Spleen (tissue), 11 donors: ENCODE results near the gene ACACA. TPM values are rescaled to one million over a fixed set of nuclear protein-coding genes. Genes with fewer than 3 reads are reported as not detected.

Experiments
- DNase-seq: peaks from one replicate; pipeline ENCODE4 v3.0.0-alpha.2; 2020
- H3K27ac ChIP-seq, 8 donors: fragments of 200-600 bp; sonication (generic) in 7 of 8; 1 replicate in 4 of 8; 2 replicates in 4 of 8; pipeline versions ENCODE4 v1.5.0 to v1.8.0; 2016 to 2021; ENCODE audit warnings: inconsistent platforms in 4 of 8, mild to moderate bottlenecking in 4 of 8, moderate library complexity in 1 of 8
- H3K27me3 ChIP-seq, 7 donors: fragments of 200-600 bp; sonication (generic) in 6 of 7; replicated peaks in 1 of 7; 1 replicate in 4 of 7; 2 replicates in 3 of 7; pipeline versions ENCODE4 v1.5.0 to v1.8.0; 2016 to 2021; ENCODE audit warnings: inconsistent platforms in 3 of 7, mild to moderate bottlenecking in 1 of 7
- H3K36me3 ChIP-seq, 6 donors: fragments of 200-600 bp; sonication (generic) in 5 of 6; 1 replicate in 4 of 6; 2 replicates in 2 of 6; pipeline versions ENCODE4 v1.5.0 to v1.8.0; 2016 to 2021; ENCODE audit warnings: inconsistent platforms in 2 of 6
- H3K4me1 ChIP-seq, 6 donors: fragments of 200-600 bp; sonication (generic) in 5 of 6; 1 replicate in 3 of 6; 2 replicates in 3 of 6; pipeline versions ENCODE4 v1.5.0 to v1.8.0; 2016 to 2021; ENCODE audit warnings: inconsistent platforms in 3 of 6
- H3K4me3 ChIP-seq, 8 donors: fragments of 200-600 bp; sonication (generic) in 7 of 8; 1 replicate in 4 of 8; 2 replicates in 4 of 8; pipeline versions ENCODE4 v1.5.0 to v1.8.0; 2016 to 2021; ENCODE audit warnings: inconsistent platforms in 4 of 8, mild to moderate bottlenecking in 4 of 8, moderate library complexity in 2 of 8
- H3K9me3 ChIP-seq, 8 donors: fragments of 200-600 bp; sonication (generic) in 7 of 8; 1 replicate in 4 of 8; 2 replicates in 4 of 8; pipeline versions ENCODE4 v1.5.0 to v1.8.0; 2016 to 2021; ENCODE audit warnings: inconsistent platforms in 4 of 8
- CTCF ChIP-seq, 11 experiments: fragments of 200-600 bp in 7 of 11; fragments of 450-650 bp in 4 of 11; sonication (generic) in 4 of 11; IDR thresholded peaks in 8 of 11; conservative IDR thresholded peaks in 3 of 11; 1 replicate in 7 of 11; 2 replicates in 4 of 11; pipeline versions ENCODE4 v1.4.0 to v1.8.0; 2016 to 2021; ENCODE audit warnings: antibody characterized with exemption in 11 of 11, inconsistent platforms in 4 of 11, mild to moderate bottlenecking in 1 of 11
- POLR2A ChIP-seq, 3 donors: fragments of 450-650 bp; IDR thresholded peaks; one replicate each; pipeline ENCODE4 v1.5.1; 2017; ENCODE audit warnings: antibody characterized with exemption in 3 of 3, mild to moderate bottlenecking in 1 of 3
- POLR2AphosphoS5 ChIP-seq, 3 donors: sonication (generic); formaldehyde crosslinking; IDR thresholded peaks; one replicate each; pipeline ENCODE4 v1.5.1; 2017; ENCODE audit warnings: antibody characterized with exemption in 3 of 3
- WGBS, 5 donors: extraction: QIAGEN DNeasy Blood & Tissue Kit in 3 of 5; methylation state at CpG; one replicate each; pipeline versions ENCODE4 v1.1.5 to v1.1.7; 2013 to 2018; 5-methylcytosine and 5-hydroxymethylcytosine counted together
- intact Hi-C: fragments of 100-400 bp; cut with DNase I; formaldehyde crosslinking; loops from one replicate; pipeline ENCODE4 v1.15.0; 2023; ENCODE audit warnings: low total_unique reads
- polyA plus RNA-seq, 3 donors: library from polyadenylated mRNA; stranded (reverse); fragments of 200-250 nt; gene quantifications; one replicate each; pipeline ENCODE4 v1.2.1, GENCODE V29; 2013
- total RNA-seq, 7 donors: library from RNA; depleted of rRNA in 3 of 7; stranded (reverse); fragments of >200 nt in 3 of 7; fragmentation: NEBNext Ultra II Directional in 4 of 7; extraction: Animal tissue kit (Norgen Biotek cat#: 25700) in 4 of 7; gene quantifications; one replicate each; pipeline versions ENCODE4 v1.1.0 to v1.2.1, GENCODE V29; 2016 to 2021
- donor health status: healthy with polysubstance abuse.
- donor health status: DM: no; HTN: no; CAD: no; lungs with moderate emphysema.
- donor health status: DM: no; HTN: no; CAD: no.
- donor health status: Bipolar disorder and iron deficiency.
- donor health status: healthy.
- donor health status: DM: no; HTN: no; CAD: no.
- donor health status: DM: yes; HTN: yes; CAD: no.

Gene ACACA
- total and polyA plus RNA-seq, 10 donors: 3.2 to 50.8 (median 29.2) TPM

- Histone ChIP-seq H3K4me1 (peaks cover 0 to 35% (median 11%) of the 10 kb centered on the region in 6 donors), H3K4me3 (no peak overlapping the region), H3K9me3 (no peaks in the 10 kb centered on the region), H3K36me3 (no peaks in the 10 kb centered on the region), H3K27ac (no peak overlapping the region), H3K27me3 (no peaks in the 10 kb centered on the region)
- intact Hi-C loops: no loop called here
- WGBS, 5 donors: 81 to 100% (median 97%) methylated on average over 4 of the region's 4 CpGs
- no peak for TF ChIP-seq POLR2AphosphoS5 (IDR thresholded peaks at IDR 0.05)
- no peak for TF ChIP-seq POLR2A (IDR thresholded peaks at IDR 0.05)
- DNase-seq: no peak
Measured at GRCh38 chr17:37291351-37291750, 115.3 kb downstream of the ACACA start.

DNA sequence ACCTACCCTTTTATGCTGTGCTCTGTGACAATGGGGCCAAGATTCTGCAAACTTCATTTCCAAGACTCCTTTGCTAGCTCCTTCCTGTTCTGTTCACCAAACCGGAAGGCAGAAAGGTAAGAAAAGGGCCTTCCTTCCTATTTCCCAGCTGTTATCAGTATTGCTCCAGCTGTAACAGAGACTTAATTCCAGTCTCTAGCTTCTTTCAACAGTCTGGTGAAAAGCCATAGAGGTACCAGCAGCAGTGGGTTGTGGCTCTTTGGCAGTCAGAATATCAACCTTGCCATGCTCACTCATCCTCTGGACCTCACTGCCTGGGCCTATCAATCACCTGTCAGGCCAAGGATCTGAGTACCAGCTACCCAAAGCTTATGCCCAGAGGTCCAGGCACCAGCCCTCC is 120.2 kb downstream of the ACACA start:
- no peak overlapping the region for H3K4me3 ChIP-seq
- 40 to 90% (median 47%) methylated on average over 1 of the region's 1 CpG for WGBS, 5 donors
- H3K4me1 ChIP-seq: peaks cover 0 to 9% (median 0%) of the 10 kb centered on the region in 6 donors
- H3K9me3 ChIP-seq: no peaks in the 10 kb centered on the region
- peaks cover 0 to 34% (median 3%) of the 10 kb centered on the region in 6 donors for H3K36me3 ChIP-seq
- no peak for TF ChIP-seq CTCF (IDR thresholded peaks at IDR 0.05 in 8 of 11, conservative IDR thresholded peaks at IDR 0.05 in 3 of 11)
- no peak for TF ChIP-seq POLR2AphosphoS5 (IDR thresholded peaks at IDR 0.05)
- TF ChIP-seq POLR2A (IDR thresholded peaks at IDR 0.05): no peak
- intact Hi-C loops: no loop called here
- DNase-seq: no peak
- H3K27ac ChIP-seq: no peak overlapping the region
- H3K27me3 ChIP-seq: no peaks in the 10 kb centered on the region

- 75 to 88% (median 84%) methylated on average over 2 of the region's 2 CpGs for WGBS, 5 donors
- H3K4me3 ChIP-seq: no peak overlapping the region
- no peaks in the 10 kb centered on the region for H3K27me3 ChIP-seq
- H3K4me1 ChIP-seq: no peaks in the 10 kb centered on the region
- no peak for DNase-seq
- peaks cover 0 to 45% (median 3%) of the 10 kb centered on the region in 6 donors for H3K36me3 ChIP-seq
- H3K9me3 ChIP-seq: no peaks in the 10 kb centered on the region
- TF ChIP-seq POLR2AphosphoS5 (IDR thresholded peaks at IDR 0.05) (no peak), POLR2A (IDR thresholded peaks at IDR 0.05) (no peak), CTCF (IDR thresholded peaks at IDR 0.05 in 8 of 11, conservative IDR thresholded peaks at IDR 0.05 in 3 of 11) (no peak)
- intact Hi-C loops: no loop called here
- H3K27ac ChIP-seq: no peak overlapping the region
Measured at GRCh38 chr17:37284191-37284590, 122.4 kb downstream of the ACACA start.

- Histone ChIP-seq H3K9me3 (no peaks in the 10 kb centered on the region), H3K27me3 (no peaks in the 10 kb centered on the region), H3K4me1 (no peaks in the 10 kb centered on the region), H3K27ac (no peak overlapping the region), H3K36me3 (peaks cover 0 to 45% (median 3%) of the 10 kb centered on the region in 6 donors), H3K4me3 (no peak overlapping the region)
- DNase-seq: no peak
- intact Hi-C loops: no loop called here
- TF ChIP-seq CTCF (IDR thresholded peaks at IDR 0.05 in 8 of 11, conservative IDR thresholded peaks at IDR 0.05 in 3 of 11) (no peak), POLR2A (IDR thresholded peaks at IDR 0.05) (no peak), POLR2AphosphoS5 (IDR thresholded peaks at IDR 0.05) (no peak)
Measured at GRCh38 chr17:37283414-37283961, 123.1 kb downstream of the ACACA start.

DNA sequence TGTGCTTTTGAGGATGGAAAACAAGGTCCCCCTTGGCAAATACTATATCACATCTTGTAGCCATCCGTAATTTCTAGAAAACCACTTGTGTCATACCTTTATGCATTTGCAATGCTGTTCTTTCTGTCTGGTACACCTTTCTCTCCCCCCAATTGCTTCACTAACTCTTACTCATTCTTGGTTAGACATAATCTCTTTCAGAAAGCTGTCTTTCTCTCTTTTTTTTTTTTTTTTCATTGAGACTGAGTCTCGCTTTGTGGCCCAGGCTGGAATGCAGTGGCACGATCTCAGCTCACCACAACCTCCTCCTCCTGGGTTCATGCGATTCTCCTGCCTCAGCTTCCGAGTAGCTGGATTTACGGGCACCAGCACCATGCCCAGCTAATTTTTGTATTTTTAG is 125.8 kb downstream of the ACACA start:
- 96 to 99% (median 98%) methylated on average over 6 of the region's 6 CpGs for WGBS, 5 donors
- H3K4me3 ChIP-seq: no peak overlapping the region
- intact Hi-C loops: no loop called here

More for the DNA sequence above, 125.8 kb downstream of the ACACA start:
- Histone ChIP-seq H3K27me3 (no peaks in the 10 kb centered on the region), H3K27ac (no peak overlapping the region), H3K4me1 (no peaks in the 10 kb centered on the region), H3K36me3 (peaks cover 0 to 64% (median 4%) of the 10 kb centered on the region in 6 donors), H3K9me3 (no peaks in the 10 kb centered on the region)
- no peak for TF ChIP-seq CTCF (IDR thresholded peaks at IDR 0.05 in 8 of 11, conservative IDR thresholded peaks at IDR 0.05 in 3 of 11)
- TF ChIP-seq POLR2A (IDR thresholded peaks at IDR 0.05): no peak
- TF ChIP-seq POLR2AphosphoS5 (IDR thresholded peaks at IDR 0.05): no peak
- no peak for DNase-seq
